Endothelial cell (in vitro differentiated cells): ENCODE data around the gene CGB5. TPM values are rescaled to one million over a fixed set of nuclear protein-coding genes. Genes with fewer than 3 reads are reported as not detected.
"Not testable (repeated sequence)": the region's sequence is repeated elsewhere in the genome, so short reads cannot be mapped to it uniquely, and the experiment has no call there.

Experiments
- DNase-seq: peaks from one replicate; pipeline ENCODE4 v3.0.0; 2021; ENCODE audit warnings: low spot score
- H3K27ac Mint-ChIP-seq: one replicate; pipeline ENCODE4 v1.8.0; 2021; ENCODE audit warnings: mixed read lengths, inconsistent platforms; ENCODE audit not compliant: unreplicated experiment
- H3K27me3 Mint-ChIP-seq: one replicate; pipeline ENCODE4 v1.8.0; 2021; ENCODE audit warnings: mild to moderate bottlenecking, moderate library complexity, mixed read lengths, inconsistent platforms; ENCODE audit not compliant: unreplicated experiment
- H3K36me3 Mint-ChIP-seq: one replicate; pipeline ENCODE4 v1.8.0; 2021; ENCODE audit warnings: mild to moderate bottlenecking, low read depth, mixed read lengths, inconsistent platforms; ENCODE audit not compliant: unreplicated experiment
- H3K4me1 Mint-ChIP-seq: one replicate; pipeline ENCODE4 v1.8.0; 2021; ENCODE audit warnings: mild to moderate bottlenecking, mixed read lengths, inconsistent platforms; ENCODE audit not compliant: unreplicated experiment
- H3K4me3 Mint-ChIP-seq: one replicate; pipeline ENCODE4 v1.8.0; 2021; ENCODE audit warnings: mild to moderate bottlenecking, mixed read lengths, inconsistent platforms; ENCODE audit not compliant: unreplicated experiment
- H3K9me3 Mint-ChIP-seq: one replicate; pipeline ENCODE4 v1.8.0; 2021; ENCODE audit warnings: mixed read lengths, inconsistent platforms; ENCODE audit not compliant: unreplicated experiment
- total RNA-seq: library from RNA; stranded (reverse); fragmentation: NEBNext Ultra II Directional; extraction: Animal tissue kit (Norgen Biotek cat#: 25700); gene quantifications from one replicate; pipeline ENCODE4 v1.2.1, GENCODE V29; 2021; ENCODE audit not compliant: unreplicated experiment
- TF ChIP-seq, protein P1 (sequence below): fragments of 200-600 bp; sonication (generic); IDR thresholded peaks from one replicate; pipeline ENCODE4 v1.5.0; 2021; ENCODE audit warnings: antibody characterized with exemption; ENCODE audit not compliant: unreplicated experiment

The CGB5 gene
- total RNA-seq, 1 donor from 2014 or later = not detected

GRCh38 chr19:49036815-49037214 is 6.8 kb upstream of the CGB5 start, which contains the start of gene CGB1:
Gene CGB1, minus strand, starts transcription at chr19:49036895. Its CDS starts 184 bp downstream, at chr19:49036711.
- H3K36me3 Mint-ChIP-seq, H3K27ac Mint-ChIP-seq, H3K4me1 Mint-ChIP-seq, DNase-seq, H3K27me3 Mint-ChIP-seq, H3K4me3 Mint-ChIP-seq, H3K9me3 Mint-ChIP-seq: not testable (repeated sequence)
- TF ChIP-seq, protein P1, sequence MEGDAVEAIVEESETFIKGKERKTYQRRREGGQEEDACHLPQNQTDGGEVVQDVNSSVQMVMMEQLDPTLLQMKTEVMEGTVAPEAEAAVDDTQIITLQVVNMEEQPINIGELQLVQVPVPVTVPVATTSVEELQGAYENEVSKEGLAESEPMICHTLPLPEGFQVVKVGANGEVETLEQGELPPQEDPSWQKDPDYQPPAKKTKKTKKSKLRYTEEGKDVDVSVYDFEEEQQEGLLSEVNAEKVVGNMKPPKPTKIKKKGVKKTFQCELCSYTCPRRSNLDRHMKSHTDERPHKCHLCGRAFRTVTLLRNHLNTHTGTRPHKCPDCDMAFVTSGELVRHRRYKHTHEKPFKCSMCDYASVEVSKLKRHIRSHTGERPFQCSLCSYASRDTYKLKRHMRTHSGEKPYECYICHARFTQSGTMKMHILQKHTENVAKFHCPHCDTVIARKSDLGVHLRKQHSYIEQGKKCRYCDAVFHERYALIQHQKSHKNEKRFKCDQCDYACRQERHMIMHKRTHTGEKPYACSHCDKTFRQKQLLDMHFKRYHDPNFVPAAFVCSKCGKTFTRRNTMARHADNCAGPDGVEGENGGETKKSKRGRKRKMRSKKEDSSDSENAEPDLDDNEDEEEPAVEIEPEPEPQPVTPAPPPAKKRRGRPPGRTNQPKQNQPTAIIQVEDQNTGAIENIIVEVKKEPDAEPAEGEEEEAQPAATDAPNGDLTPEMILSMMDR = peak; percentile 72

DNA sequence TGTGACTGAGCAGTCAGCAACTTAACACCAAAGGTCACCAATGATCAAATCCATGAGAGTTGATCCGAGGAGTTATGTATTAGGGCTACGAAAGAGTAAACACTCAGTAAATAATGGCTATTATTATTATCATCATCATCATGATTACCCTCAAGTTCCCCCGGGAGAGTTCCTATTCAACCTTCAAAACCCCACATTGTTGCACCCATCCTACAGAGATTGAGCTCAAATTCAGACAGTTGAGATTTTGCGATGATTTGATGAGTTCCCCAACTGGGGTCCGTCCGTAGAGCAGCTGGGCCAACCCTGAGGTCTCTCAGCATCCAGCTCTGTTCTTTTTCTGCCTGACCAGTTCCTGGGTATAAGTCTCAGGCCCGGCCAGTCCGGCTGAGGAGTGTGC is 5.5 kb upstream of the CGB5 start:
- not testable (repeated sequence) for H3K9me3 Mint-ChIP-seq, H3K27ac Mint-ChIP-seq, H3K36me3 Mint-ChIP-seq, DNase-seq, H3K4me1 Mint-ChIP-seq, H3K4me3 Mint-ChIP-seq
- peaks cover 13% of the 10 kb centered on the region for H3K27me3 Mint-ChIP-seq

DNA sequence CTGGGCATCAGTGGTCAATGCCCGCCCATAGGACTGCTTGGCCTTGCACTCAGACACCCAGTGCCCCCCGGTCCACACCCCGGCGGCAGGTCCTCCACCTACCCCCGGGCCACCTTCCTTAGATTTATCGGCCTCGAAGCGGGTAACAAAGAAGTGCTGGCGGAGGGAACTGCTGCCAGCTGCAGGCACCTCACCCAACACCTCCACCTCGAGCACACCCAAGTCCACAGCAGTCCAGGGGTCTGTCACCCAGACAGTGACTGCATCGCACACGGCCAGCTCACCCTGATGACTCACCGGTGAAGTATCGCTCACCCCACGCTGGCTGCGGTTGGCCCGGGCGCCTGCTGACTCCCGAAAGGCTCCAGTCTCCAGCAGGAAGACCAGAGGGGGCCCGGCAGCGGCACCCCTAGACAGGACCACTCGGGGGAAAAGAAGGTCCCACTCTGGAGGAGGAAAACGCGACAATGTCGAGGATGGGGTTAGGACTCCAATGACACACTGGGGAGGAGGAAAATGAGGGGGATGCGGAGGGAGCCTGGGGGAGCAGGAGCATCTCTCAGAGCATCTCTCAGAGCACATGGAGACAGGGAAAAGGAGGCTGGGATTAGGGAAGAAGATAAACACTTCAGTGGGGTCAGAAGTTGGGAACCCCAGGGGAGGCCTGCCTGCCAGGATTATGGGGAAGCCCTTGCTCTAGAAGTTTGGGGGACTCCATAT is 4.9 kb upstream of the CGB5 start:
- H3K9me3 Mint-ChIP-seq, H3K4me1 Mint-ChIP-seq, H3K4me3 Mint-ChIP-seq, H3K27ac Mint-ChIP-seq, DNase-seq, H3K36me3 Mint-ChIP-seq: not testable (repeated sequence)
- H3K27me3 Mint-ChIP-seq = peaks cover 13% of the 10 kb centered on the region

GRCh38 chr19:49039736-49040135 is 3.9 kb upstream of the CGB5 start:
- not testable (repeated sequence) for H3K4me3 Mint-ChIP-seq, H3K4me1 Mint-ChIP-seq, H3K36me3 Mint-ChIP-seq, DNase-seq, H3K9me3 Mint-ChIP-seq, H3K27ac Mint-ChIP-seq
- peaks cover 13% of the 10 kb centered on the region for H3K27me3 Mint-ChIP-seq

DNA sequence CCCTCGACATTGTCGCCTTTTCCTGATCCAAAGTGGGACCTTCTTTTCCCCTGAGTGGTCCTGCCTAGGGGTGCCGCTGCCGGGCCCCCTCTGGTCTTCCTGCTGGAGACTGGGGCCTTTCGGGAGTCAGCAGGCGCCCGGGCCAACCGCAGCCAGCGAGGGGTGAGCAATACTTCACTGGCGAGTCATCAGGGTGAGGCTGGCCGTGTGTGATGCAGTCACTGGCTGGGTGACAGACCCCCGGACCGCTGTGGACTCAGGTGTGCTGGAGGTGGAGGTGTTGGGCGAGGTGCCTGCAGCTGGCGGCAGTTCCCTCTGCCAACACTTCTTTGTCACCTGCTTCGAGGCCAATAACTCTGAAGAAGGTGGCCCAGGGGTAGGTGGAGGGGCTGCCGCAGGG is 1.5 kb upstream of the CGB5 start:
- Mint-ChIP-seq H3K27ac (no peak overlapping the region), H3K36me3 (no peaks in the 10 kb centered on the region), H3K4me3 (no peak overlapping the region), H3K9me3 (no peaks in the 10 kb centered on the region), H3K4me1 (no peaks in the 10 kb centered on the region), H3K27me3 (peaks cover 5% of the 10 kb centered on the region)
- no peak for DNase-seq
- TF ChIP-seq, protein P1 = no peak

DNA sequence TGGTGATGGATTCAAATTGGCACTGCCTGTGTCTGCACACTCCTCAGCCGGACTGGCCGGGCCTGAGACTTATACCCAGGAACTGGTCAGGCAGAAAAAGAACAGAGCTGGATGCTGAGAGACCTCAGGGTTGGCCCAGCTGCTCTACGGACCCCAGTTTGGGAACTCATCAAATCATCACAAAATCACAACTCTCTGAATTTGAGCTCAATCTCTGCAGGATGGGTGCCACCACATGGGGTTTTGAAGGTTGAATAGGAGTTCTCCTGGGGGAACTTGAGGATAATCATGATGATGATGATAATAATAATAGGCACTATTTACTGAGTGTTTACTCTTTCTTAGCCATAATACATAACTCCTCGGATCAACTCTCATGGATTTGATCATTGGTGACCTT is 982 bp upstream of the CGB5 start:
- not testable (repeated sequence) for DNase-seq, H3K36me3 Mint-ChIP-seq, H3K27ac Mint-ChIP-seq, H3K27me3 Mint-ChIP-seq, H3K4me1 Mint-ChIP-seq, H3K4me3 Mint-ChIP-seq, H3K9me3 Mint-ChIP-seq

- H3K4me3 Mint-ChIP-seq = peak within 1 kb of the TSS; percentile 14
- H3K36me3 Mint-ChIP-seq = not testable (repeated sequence)
These were observed 5.4 kb downstream of the CGB5 start, which contains the start of gene CGB8 for GRCh38 chr19:49049011-49049410. Gene CGB8, minus strand, starts transcription at chr19:49049111. Its CDS starts 372 bp downstream, at chr19:49048739.

GRCh38 chr19:49049834-49050233 is 6.2 kb downstream of the CGB5 start:
- not testable (repeated sequence) for H3K27me3 Mint-ChIP-seq, H3K27ac Mint-ChIP-seq, H3K4me1 Mint-ChIP-seq, H3K36me3 Mint-ChIP-seq, DNase-seq, H3K9me3 Mint-ChIP-seq
- peak overlapping the region; percentile 14 for H3K4me3 Mint-ChIP-seq

More at GRCh38 chr19:49049011-49049410, 5.4 kb downstream of the CGB5 start, which contains the start of gene CGB8:
- not testable (repeated sequence) for H3K27me3 Mint-ChIP-seq, H3K9me3 Mint-ChIP-seq, H3K4me1 Mint-ChIP-seq, DNase-seq, H3K27ac Mint-ChIP-seq

DNA sequence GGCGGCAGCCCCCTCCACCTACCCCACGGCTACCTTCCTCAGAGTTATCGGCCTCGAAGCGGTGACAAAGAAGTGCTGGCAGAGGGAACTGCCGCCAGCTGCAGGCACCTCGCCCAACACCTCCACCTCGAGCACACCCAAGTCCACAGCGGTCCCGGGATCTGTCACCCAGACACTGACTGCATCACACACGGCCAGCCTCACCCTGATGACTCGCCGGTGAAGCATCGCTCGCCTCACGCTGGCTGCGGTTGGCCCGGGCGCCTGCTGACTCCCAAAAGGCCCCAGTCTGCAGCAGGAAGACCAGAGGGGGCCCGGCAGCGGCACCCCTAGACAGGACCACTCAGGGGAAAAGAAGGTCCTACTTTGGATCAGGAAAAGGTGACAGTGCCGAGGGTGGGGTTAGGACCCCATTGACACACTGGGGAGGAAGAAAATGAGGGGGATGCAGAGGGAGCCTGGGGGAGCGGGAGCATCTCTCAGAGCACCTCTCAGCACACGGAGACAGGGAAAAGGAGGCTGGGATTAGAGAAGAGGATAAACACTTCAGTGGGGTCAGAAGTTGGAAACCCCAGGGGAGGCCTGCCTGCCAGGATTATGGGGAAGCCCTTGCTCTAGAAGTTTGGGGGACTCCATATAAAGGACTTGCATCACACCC is 6.9 kb downstream of the CGB5 start:
- H3K36me3 Mint-ChIP-seq, H3K27ac Mint-ChIP-seq, DNase-seq, H3K27me3 Mint-ChIP-seq, H3K4me3 Mint-ChIP-seq, H3K9me3 Mint-ChIP-seq, H3K4me1 Mint-ChIP-seq: not testable (repeated sequence)
